ENCODE results near the gene SLC13A5. TPM values are rescaled to one million over a fixed set of nuclear protein-coding genes. Genes with fewer than 3 reads are reported as not detected.

Gene SLC13A5
- total and polyA plus RNA-seq, 2 donors (not counting 1 experiment from before 2014, with no cell fraction given), result not detected

DNA sequence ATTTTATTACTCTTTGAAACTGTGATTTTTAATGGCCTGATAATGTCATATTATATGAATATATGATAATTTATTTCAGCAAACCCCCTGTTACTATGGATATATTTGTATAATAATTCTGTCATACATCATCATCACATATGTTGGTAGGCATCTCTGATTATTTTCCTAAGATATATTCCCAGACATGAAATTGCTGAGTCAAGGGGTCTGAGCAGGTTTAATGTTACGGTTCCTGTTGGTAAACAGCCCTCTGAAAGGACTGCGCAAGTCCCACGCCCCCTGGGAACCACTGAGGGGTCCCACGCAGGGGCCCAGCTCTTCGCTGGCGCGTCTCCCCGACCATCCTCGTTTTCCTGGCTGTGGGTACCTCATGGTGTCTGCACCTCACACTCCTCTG, 24.2 kb downstream of the SLC13A5 start:
- intact Hi-C loops (cut with micrococcal nuclease), result no loop called here
- Histone ChIP-seq H3K9me3 (ENCODE audit: control extremely low read depth in 1 of 3, control insufficient read depth in 2 of 3, insufficient read depth in 1 of 3, low read length in 2 of 3) (no peaks in the 10 kb centered on the region), H3K36me3 (replicated peaks in 1 of 2; ENCODE audit: control extremely low read depth in 1 of 2, control insufficient read depth in 1 of 2, extremely low read depth in 1 of 2, insufficient read depth in 2 of 2, low read length in 1 of 2) (no peaks in the 10 kb centered on the region), H3K4me3 (ENCODE audit: control extremely low read depth in 1 of 5, extremely low read depth in 1 of 5, insufficient read depth in 1 of 5, low read depth in 2 of 5, low read length in 4 of 5) (no peak overlapping the region), H3K4me2 (replicated peaks; ENCODE audit: low read depth, low read length, poor library complexity, severe bottlenecking) (no peak overlapping the region), H4K20me1 (ENCODE audit: control insufficient read depth, insufficient read depth, low read length, poor library complexity, severe bottlenecking) (no peaks in the 10 kb centered on the region), H3K4me1 (ENCODE audit: control insufficient read depth in 2 of 2, insufficient read depth in 2 of 2, low read length in 2 of 2) (no peaks in the 10 kb centered on the region), H2AFZ (ENCODE audit: insufficient read depth, low read depth, low read length, poor library complexity, severe bottlenecking) (no peak overlapping the region), H3K79me2 (ENCODE audit: control insufficient read depth, insufficient read depth, low read length) (no peaks in the 10 kb centered on the region), H3K27me3 (replicated peaks in 1 of 4; ENCODE audit: control extremely low read depth in 1 of 4, control insufficient read depth in 3 of 4, insufficient read depth in 4 of 4, low read length in 3 of 4) (peaks cover 0 to 11% (median 0%) of the 10 kb centered on the region in 4 experiments), H3K27ac (ENCODE audit: low read length in 2 of 2) (no peak overlapping the region), H3K9ac (ENCODE audit: low read length) (no peak overlapping the region)
- Mint-ChIP-seq H3K4me3 (no peak overlapping the region), H3K27ac (no peak overlapping the region), H3K27me3 (peaks cover 49% of the 10 kb centered on the region), H3K4me1 (no peaks in the 10 kb centered on the region), H3K9me3 (ENCODE audit: insufficient read depth) (no peaks in the 10 kb centered on the region)
- TF ChIP-seq, protein P1, sequence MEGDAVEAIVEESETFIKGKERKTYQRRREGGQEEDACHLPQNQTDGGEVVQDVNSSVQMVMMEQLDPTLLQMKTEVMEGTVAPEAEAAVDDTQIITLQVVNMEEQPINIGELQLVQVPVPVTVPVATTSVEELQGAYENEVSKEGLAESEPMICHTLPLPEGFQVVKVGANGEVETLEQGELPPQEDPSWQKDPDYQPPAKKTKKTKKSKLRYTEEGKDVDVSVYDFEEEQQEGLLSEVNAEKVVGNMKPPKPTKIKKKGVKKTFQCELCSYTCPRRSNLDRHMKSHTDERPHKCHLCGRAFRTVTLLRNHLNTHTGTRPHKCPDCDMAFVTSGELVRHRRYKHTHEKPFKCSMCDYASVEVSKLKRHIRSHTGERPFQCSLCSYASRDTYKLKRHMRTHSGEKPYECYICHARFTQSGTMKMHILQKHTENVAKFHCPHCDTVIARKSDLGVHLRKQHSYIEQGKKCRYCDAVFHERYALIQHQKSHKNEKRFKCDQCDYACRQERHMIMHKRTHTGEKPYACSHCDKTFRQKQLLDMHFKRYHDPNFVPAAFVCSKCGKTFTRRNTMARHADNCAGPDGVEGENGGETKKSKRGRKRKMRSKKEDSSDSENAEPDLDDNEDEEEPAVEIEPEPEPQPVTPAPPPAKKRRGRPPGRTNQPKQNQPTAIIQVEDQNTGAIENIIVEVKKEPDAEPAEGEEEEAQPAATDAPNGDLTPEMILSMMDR (IDR thresholded peaks at IDR 0.05), result no peak
- TF ChIP-seq EZH2 (IDR thresholded peaks at IDR 0.05; ENCODE audit: borderline replicate concordance, insufficient read depth, low read depth, low read length, poor library complexity, severe bottlenecking), result no peak
- no peak for DNase-seq
- ATAC-seq (ENCODE audit: low read depth), result no peak
- CTCF ChIA-PET, result interaction anchor here (1.2 kb wide), 1 partner anchor 13 kb away, joined by 3 read pairs; no protein-coding TSS in a partner anchor
- POLR2A ChIA-PET, result no interaction called here
- WGBS (ENCODE audit: insufficient coverage), result 95% methylated on average over 9 of the region's 9 CpGs

DNA sequence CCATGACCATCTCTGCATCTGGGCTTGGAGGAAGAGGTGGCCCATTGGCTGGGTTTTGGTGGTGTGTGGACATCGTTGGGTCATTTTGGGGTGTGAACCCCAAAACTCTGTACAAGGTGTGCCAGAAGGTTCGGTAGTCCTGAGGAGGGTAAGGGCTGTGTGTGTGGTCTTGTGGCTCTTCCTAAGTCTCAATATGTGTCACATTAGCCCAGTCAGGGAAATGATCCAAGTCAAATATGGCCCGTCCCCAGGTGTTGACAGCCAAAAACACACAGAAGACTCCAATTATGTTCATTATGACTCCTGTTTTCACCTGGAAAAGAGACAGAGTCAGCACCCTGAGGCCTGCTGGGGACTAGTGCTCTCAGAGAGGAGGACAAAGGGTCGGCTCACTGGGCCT, 27.1 kb downstream of the SLC13A5 start:
- no peak overlapping the region for H3K4me3 Mint-ChIP-seq
- ATAC-seq (ENCODE audit: low read depth) (no peak), DNase-seq (no peak)
- no peaks in the 10 kb centered on the region for H3K9me3 Mint-ChIP-seq (ENCODE audit: insufficient read depth)
- no peak for TF ChIP-seq EZH2 (IDR thresholded peaks at IDR 0.05; ENCODE audit: borderline replicate concordance, insufficient read depth, low read depth, low read length, poor library complexity, severe bottlenecking)
- TF ChIP-seq, protein P1 (IDR thresholded peaks at IDR 0.05), result no peak
- 92% methylated on average over 3 of the region's 4 CpGs for WGBS (ENCODE audit: insufficient coverage)
- Histone ChIP-seq H3K27me3 (replicated peaks in 1 of 4; ENCODE audit: control extremely low read depth in 1 of 4, control insufficient read depth in 3 of 4, insufficient read depth in 4 of 4, low read length in 3 of 4) (peaks cover 0 to 6% (median 0%) of the 10 kb centered on the region in 4 experiments), H2AFZ (ENCODE audit: insufficient read depth, low read depth, low read length, poor library complexity, severe bottlenecking) (no peak overlapping the region), H3K4me2 (replicated peaks; ENCODE audit: low read depth, low read length, poor library complexity, severe bottlenecking) (no peak overlapping the region), H3K4me1 (ENCODE audit: control insufficient read depth in 2 of 2, insufficient read depth in 2 of 2, low read length in 2 of 2) (no peaks in the 10 kb centered on the region), H3K9ac (ENCODE audit: low read length) (no peak overlapping the region), H3K27ac (ENCODE audit: low read length in 2 of 2) (no peak overlapping the region), H4K20me1 (ENCODE audit: control insufficient read depth, insufficient read depth, low read length, poor library complexity, severe bottlenecking) (no peaks in the 10 kb centered on the region), H3K9me3 (ENCODE audit: control extremely low read depth in 1 of 3, control insufficient read depth in 2 of 3, insufficient read depth in 1 of 3, low read length in 2 of 3) (no peaks in the 10 kb centered on the region), H3K36me3 (replicated peaks in 1 of 2; ENCODE audit: control extremely low read depth in 1 of 2, control insufficient read depth in 1 of 2, extremely low read depth in 1 of 2, insufficient read depth in 2 of 2, low read length in 1 of 2) (no peaks in the 10 kb centered on the region), H3K4me3 (ENCODE audit: control extremely low read depth in 1 of 5, extremely low read depth in 1 of 5, insufficient read depth in 1 of 5, low read depth in 2 of 5, low read length in 4 of 5) (no peak overlapping the region), H3K79me2 (ENCODE audit: control insufficient read depth, insufficient read depth, low read length) (no peaks in the 10 kb centered on the region)
- ChIA-PET POLR2A (no interaction called here), CTCF (no interaction called here)
- no peaks in the 10 kb centered on the region for H3K4me1 Mint-ChIP-seq
- intact Hi-C loops (cut with micrococcal nuclease), result no loop called here
- H3K27me3 Mint-ChIP-seq, result peaks cover 31% of the 10 kb centered on the region
- H3K27ac Mint-ChIP-seq, result no peak overlapping the region

Measured in B cell (primary cell).